GM12878 (cell line): ENCODE measurements around the gene CALCR. TPM values are rescaled to one million over a fixed set of nuclear protein-coding genes. Genes with fewer than 3 reads are reported as not detected.

Experiments used
- ATAC-seq: fragments of 200-7000 bp; cut with Tn5 transposase; 3 replicates; pipeline ENCODE4 v1.9.1; 2020; ENCODE audit warnings: mild to moderate bottlenecking, moderate library complexity
- BruUV-seq: library from RNA; stranded (reverse); fragments of 400-500 nt; replicated peaks from 2 replicates; lab custom pipeline; 2021; lab: Mats Ljungman, UMichigan
- CTCF ChIA-PET: fragments of 300-600 bp; sonication (Branson Sonifier 250); formaldehyde crosslinking; extraction: SDS; loops from one replicate; lab custom pipeline; 2021; ENCODE audit warnings: inconsistent platforms; lab: Yijun Ruan, JAX
- POLR2A ChIA-PET: fragments of 350-600 bp; formaldehyde crosslinking; extraction: SDS; loops from one replicate; lab custom pipeline; 2021; ENCODE audit warnings: inconsistent platforms; lab: Charles Lee
- RAD21 ChIA-PET: fragments of 300-600 bp; sonication (Branson Sonifier 250); formaldehyde crosslinking; loops from one replicate; lab custom pipeline; 2023; ENCODE audit warnings: antibody characterized with exemption; ENCODE audit not compliant: unreplicated experiment; lab: Charles Lee
- SMC1A ChIA-PET: fragments of 300-600 bp; sonication (Branson Sonifier 250); formaldehyde crosslinking; loops from one replicate; lab custom pipeline; 2023; ENCODE audit not compliant: unreplicated experiment, uncharacterized antibody; lab: Charles Lee
- DNase-seq: peaks from one replicate; pipeline ENCODE4 v3.0.0-alpha.2; 2011; ENCODE audit warnings: low read depth, low spot score
- FAIRE-seq: peaks from 3 replicates; lab custom pipeline; 2011; peaks lifted over from hg19 to GRCh38; lab: Jason Lieb, UNC
- H2AFZ ChIP-seq: 2 replicates; pipeline ENCODE4 v1.6.0; 2011; ENCODE audit warnings: low read depth, low read length, control low read depth; ENCODE audit not compliant: control insufficient read depth
- H3K27ac ChIP-seq: 2 replicates; pipeline ENCODE4 v1.5.1; 2011; ENCODE audit warnings: control low read depth; ENCODE audit not compliant: control insufficient read depth, insufficient read depth
- H3K27me3 ChIP-seq, 2 experiments: replicated peaks in 1 of 2; 2 replicates each; pipeline versions ENCODE4 v1.6.0 to v1.6.1; 2011; ENCODE audit warnings: low read length in 1 of 2; ENCODE audit not compliant: control insufficient read depth in 2 of 2, insufficient read depth in 2 of 2
- H3K36me3 ChIP-seq, 2 experiments: 2 replicates each; pipeline ENCODE4 v1.5.1; 2011; ENCODE audit warnings: low read length in 1 of 2; ENCODE audit not compliant: control insufficient read depth in 2 of 2, insufficient read depth in 2 of 2
- H3K4me1 ChIP-seq: 2 replicates; pipeline ENCODE4 v1.6.1; 2011; ENCODE audit warnings: mild to moderate bottlenecking, low read length, moderate library complexity, mixed read lengths; ENCODE audit not compliant: control insufficient read depth, insufficient read depth
- H3K4me2 ChIP-seq: 2 replicates; pipeline ENCODE4 v1.6.0; 2011; ENCODE audit warnings: control low read depth; ENCODE audit not compliant: control insufficient read depth, insufficient read depth
- H3K4me3 ChIP-seq: fragments of 200-600 bp; sonication (generic); 2 replicates; pipeline ENCODE4 v1.5.1; 2016
- H3K79me2 ChIP-seq: 2 replicates; pipeline ENCODE4 v1.6.0; 2011; ENCODE audit warnings: low read length; ENCODE audit not compliant: control insufficient read depth, insufficient read depth
- H3K9ac ChIP-seq: 2 replicates; pipeline ENCODE4 v1.8.0; 2011; ENCODE audit warnings: low read length, control low read depth, mixed read lengths; ENCODE audit not compliant: control insufficient read depth, insufficient read depth
- H3K9me3 ChIP-seq: replicated peaks from 3 replicates; pipeline ENCODE4 v1.5.1; 2011; ENCODE audit warnings: mild to moderate bottlenecking, low read length; ENCODE audit not compliant: control insufficient read depth, insufficient read depth
- H4K20me1 ChIP-seq: 2 replicates; pipeline ENCODE4 v1.6.0; 2011; ENCODE audit not compliant: control insufficient read depth, insufficient read depth
- DPF2 ChIP-seq: fragments of 450-650 bp; IDR thresholded peaks from 2 replicates; pipeline ENCODE4 v1.6.1; 2017; ENCODE audit warnings: mild to moderate bottlenecking
- KAT2A ChIP-seq: conservative IDR thresholded peaks from 2 replicates; pipeline ENCODE4 v1.6.1; 2011; ENCODE audit warnings: low read depth, low read length; ENCODE audit not compliant: control insufficient read depth
- KLF5 ChIP-seq: fragments of 450-650 bp; IDR thresholded peaks from 2 replicates; pipeline ENCODE4 v1.6.1; 2014; ENCODE audit warnings: mild to moderate bottlenecking; ENCODE audit not compliant: partially characterized antibody
- NBN ChIP-seq: fragments of 450-650 bp; IDR thresholded peaks from 2 replicates; pipeline ENCODE4 v1.6.1; 2016
- NR2C2 ChIP-seq: IDR thresholded peaks from 2 replicates; pipeline ENCODE4 v1.6.1; 2011; ENCODE audit warnings: borderline replicate concordance, low read depth; ENCODE audit not compliant: control insufficient read depth, insufficient read length
- NR2F1 ChIP-seq: fragments of 450-650 bp; conservative IDR thresholded peaks from 2 replicates; pipeline ENCODE4 v1.6.1; 2017; ENCODE audit warnings: mild to moderate bottlenecking
- SMAD5 ChIP-seq: IDR thresholded peaks from 2 replicates; pipeline ENCODE4 v1.6.1; 2016; ENCODE audit warnings: antibody characterized with exemption, low read depth
- STAT1 ChIP-seq: fragments of 450-650 bp; conservative IDR thresholded peaks from 2 replicates; pipeline ENCODE4 v1.6.1; 2014; ENCODE audit warnings: antibody characterized with exemption, mild to moderate bottlenecking
- SUPT20H ChIP-seq: IDR thresholded peaks from 2 replicates; pipeline ENCODE4 v1.6.1; 2011; ENCODE audit warnings: low read depth, mild to moderate bottlenecking, low read length, moderate library complexity, borderline replicate concordance; ENCODE audit not compliant: control insufficient read depth
- TCF12 ChIP-seq: IDR thresholded peaks from 2 replicates; pipeline ENCODE4 v1.6.1; 2011; ENCODE audit warnings: low read depth, mild to moderate bottlenecking, low read length
- YBX1 ChIP-seq: fragments of 450-650 bp; IDR thresholded peaks from 2 replicates; pipeline ENCODE4 v1.6.1; 2016; ENCODE audit warnings: antibody characterized with exemption
- ZZZ3 ChIP-seq: IDR thresholded peaks from 2 replicates; pipeline ENCODE4 v1.6.1; 2011; ENCODE audit warnings: low read depth; ENCODE audit not compliant: control insufficient read depth, insufficient read length
- WGBS: methylation state at CpG from one replicate; pipeline ENCODE4 v1.1.6; 2016; ENCODE audit warnings: low lambda C conversion rate; ENCODE audit not compliant: insufficient replicate concordance, insufficient coverage; ENCODE audit errors: missing lambda C conversion rate; 5-methylcytosine and 5-hydroxymethylcytosine counted together
- in situ Hi-C: fragments of 300-500 bp; cut with MboI; formaldehyde crosslinking; loops from 9 replicates; pipeline ENCODE4 v1.14.3; 2018; ENCODE audit warnings: mixed read lengths
- intact Hi-C: fragments of 100-400 bp; cut with micrococcal nuclease; formaldehyde crosslinking; loops from one replicate; pipeline ENCODE4 v1.14.2; 2022; ENCODE audit not compliant: unreplicated experiment
- polyA plus RNA-seq, 11 experiments: library from polyadenylated mRNA; depleted of rRNA in 4 of 11; unstranded in 6 of 11; stranded (reverse) in 5 of 11; fragments of >200 nt; fragmentation: Nextera tagmentation in 4 of 11; fragmentation: Illumina TruSeq in 1 of 11; extraction: Ambion mirVana in 4 of 11; extraction: Trizol in 1 of 11; gene quantifications; 1 replicate in 1 of 11; 2 replicates in 10 of 11; pipeline versions ENCODE4 v1.2.1 to v1.2.3, GENCODE V29; 2011 to 2016; ENCODE audit warnings: inconsistent platforms in 2 of 11, missing spikeins in 2 of 11, low read depth in 1 of 11
- total RNA-seq, 4 experiments: library from RNA; depleted of rRNA in 3 of 4; stranded (reverse); fragments of >200 nt in 3 of 4; fragmentation: Illumina TruSeq in 1 of 4; extraction: Trizol in 1 of 4; gene quantifications; 2 replicates each; pipeline versions ENCODE4 v1.2.1 to v1.2.3, GENCODE V29; 2013 to 2021
- TF ChIP-seq, protein P1 (sequence below): fragments of 450-650 bp; IDR thresholded peaks from 2 replicates; pipeline ENCODE4 v1.6.1; 2018; ENCODE audit warnings: borderline replicate concordance, mild to moderate bottlenecking; ENCODE audit not compliant: partially characterized antibody
- TF ChIP-seq, protein P2 (sequence below): IDR thresholded peaks from 2 replicates; pipeline ENCODE4 v1.6.1; 2012; ENCODE audit warnings: low read depth, low read length, improper control_type of control experiment
- TF ChIP-seq, protein P3 (sequence below): IDR thresholded peaks from 2 replicates; pipeline ENCODE4 v1.6.1; 2011; ENCODE audit warnings: borderline replicate concordance, low read depth, mild to moderate bottlenecking, moderate library complexity, mixed read lengths, low read length; ENCODE audit not compliant: insufficient read depth; ENCODE audit errors: extremely low read length
- TF ChIP-seq, protein P4 (sequence below): fragments of 450-650 bp; formaldehyde crosslinking; IDR thresholded peaks from 2 replicates; pipeline ENCODE4 v1.5.0; 2022; ENCODE audit warnings: mild to moderate bottlenecking, missing genetic modification characterization

The CALCR gene
- total and polyA plus RNA-seq, 10 of the 15 experiments (the other 5 are each of a cell fraction or from before 2014, with no cell fraction given), result not detected

DNA sequence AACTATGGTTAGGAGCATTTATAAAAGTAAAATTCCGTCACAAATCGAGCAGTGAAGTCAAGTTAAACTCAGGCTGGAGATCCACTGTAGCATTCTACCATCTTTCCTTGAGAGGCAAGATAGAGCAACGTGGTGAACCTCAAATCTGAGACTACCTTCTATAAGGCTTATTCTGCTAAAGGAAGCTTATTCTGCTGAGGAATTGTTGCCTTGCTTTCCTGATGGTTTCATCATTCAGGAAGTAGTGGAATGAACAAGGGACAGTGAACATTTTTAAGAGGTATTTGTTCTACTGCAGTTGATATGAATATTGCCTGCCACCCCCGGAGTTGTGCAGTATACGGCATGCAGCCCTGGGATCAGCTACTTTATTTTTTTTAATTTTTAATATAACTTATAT is 171.6 kb downstream of the CALCR start:
- H3K79me2 ChIP-seq, result no peaks in the 10 kb centered on the region
- no peaks in the 10 kb centered on the region for H3K36me3 ChIP-seq
- in situ Hi-C loops, result no loop called here
- H4K20me1 ChIP-seq, result no peaks in the 10 kb centered on the region
- ChIA-PET POLR2A (no interaction called here), SMC1A (interaction anchor here (0.6 kb wide), 1 partner anchor 72 kb away, joined by 3 read pairs; no protein-coding TSS in a partner anchor), CTCF (no interaction called here), RAD21 (no interaction called here)
- no peak overlapping the region for H3K4me2 ChIP-seq
- DNase-seq, result no peak
- intact Hi-C loops, result no loop called here
- no peaks in the 10 kb centered on the region for H3K27me3 ChIP-seq
- WGBS, result 65% methylated on average over 5 of the region's 5 CpGs
- no peak overlapping the region for H3K9ac ChIP-seq
- H3K4me1 ChIP-seq, result no peaks in the 10 kb centered on the region
- no peak overlapping the region for H3K27ac ChIP-seq
- ATAC-seq, result no peak
- H2AFZ ChIP-seq, result no peak overlapping the region
- no peaks in the 10 kb centered on the region for H3K9me3 ChIP-seq
- FAIRE-seq, result no peak
- no TSS peak for BruUV-seq
- H3K4me3 ChIP-seq, result no peak overlapping the region
- TF ChIP-seq TCF12, result no peak
- no peak for TF ChIP-seq SMAD5
- TF ChIP-seq KAT2A, result no peak
- TF ChIP-seq, protein P1, sequence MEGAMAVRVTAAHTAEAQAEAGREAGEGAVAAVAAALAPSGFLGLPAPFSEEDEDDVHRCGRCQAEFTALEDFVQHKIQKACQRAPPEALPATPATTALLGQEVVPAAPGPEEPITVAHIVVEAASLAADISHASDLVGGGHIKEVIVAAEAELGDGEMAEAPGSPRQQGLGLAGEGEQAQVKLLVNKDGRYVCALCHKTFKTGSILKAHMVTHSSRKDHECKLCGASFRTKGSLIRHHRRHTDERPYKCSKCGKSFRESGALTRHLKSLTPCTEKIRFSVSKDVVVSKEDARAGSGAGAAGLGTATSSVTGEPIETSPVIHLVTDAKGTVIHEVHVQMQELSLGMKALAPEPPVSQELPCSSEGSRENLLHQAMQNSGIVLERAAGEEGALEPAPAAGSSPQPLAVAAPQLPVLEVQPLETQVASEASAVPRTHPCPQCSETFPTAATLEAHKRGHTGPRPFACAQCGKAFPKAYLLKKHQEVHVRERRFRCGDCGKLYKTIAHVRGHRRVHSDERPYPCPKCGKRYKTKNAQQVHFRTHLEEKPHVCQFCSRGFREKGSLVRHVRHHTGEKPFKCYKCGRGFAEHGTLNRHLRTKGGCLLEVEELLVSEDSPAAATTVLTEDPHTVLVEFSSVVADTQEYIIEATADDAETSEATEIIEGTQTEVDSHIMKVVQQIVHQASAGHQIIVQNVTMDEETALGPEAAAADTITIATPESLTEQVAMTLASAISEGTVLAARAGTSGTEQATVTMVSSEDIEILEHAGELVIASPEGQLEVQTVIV, result no peak
- no peak for TF ChIP-seq DPF2
- TF ChIP-seq, protein P2, sequence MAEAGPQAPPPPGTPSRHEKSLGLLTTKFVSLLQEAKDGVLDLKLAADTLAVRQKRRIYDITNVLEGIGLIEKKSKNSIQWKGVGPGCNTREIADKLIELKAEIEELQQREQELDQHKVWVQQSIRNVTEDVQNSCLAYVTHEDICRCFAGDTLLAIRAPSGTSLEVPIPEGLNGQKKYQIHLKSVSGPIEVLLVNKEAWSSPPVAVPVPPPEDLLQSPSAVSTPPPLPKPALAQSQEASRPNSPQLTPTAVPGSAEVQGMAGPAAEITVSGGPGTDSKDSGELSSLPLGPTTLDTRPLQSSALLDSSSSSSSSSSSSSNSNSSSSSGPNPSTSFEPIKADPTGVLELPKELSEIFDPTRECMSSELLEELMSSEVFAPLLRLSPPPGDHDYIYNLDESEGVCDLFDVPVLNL, result no peak
- TF ChIP-seq, protein P3, sequence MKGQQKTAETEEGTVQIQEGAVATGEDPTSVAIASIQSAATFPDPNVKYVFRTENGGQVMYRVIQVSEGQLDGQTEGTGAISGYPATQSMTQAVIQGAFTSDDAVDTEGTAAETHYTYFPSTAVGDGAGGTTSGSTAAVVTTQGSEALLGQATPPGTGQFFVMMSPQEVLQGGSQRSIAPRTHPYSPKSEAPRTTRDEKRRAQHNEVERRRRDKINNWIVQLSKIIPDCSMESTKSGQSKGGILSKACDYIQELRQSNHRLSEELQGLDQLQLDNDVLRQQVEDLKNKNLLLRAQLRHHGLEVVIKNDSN, result no peak
- no peak for TF ChIP-seq NR2F1
- TF ChIP-seq YBX1, result no peak
- TF ChIP-seq ZZZ3, result no peak
- TF ChIP-seq NR2C2, result no peak
- no peak for TF ChIP-seq KLF5
- no peak for TF ChIP-seq SUPT20H
- no peak for TF ChIP-seq STAT1
- TF ChIP-seq, protein P4, sequence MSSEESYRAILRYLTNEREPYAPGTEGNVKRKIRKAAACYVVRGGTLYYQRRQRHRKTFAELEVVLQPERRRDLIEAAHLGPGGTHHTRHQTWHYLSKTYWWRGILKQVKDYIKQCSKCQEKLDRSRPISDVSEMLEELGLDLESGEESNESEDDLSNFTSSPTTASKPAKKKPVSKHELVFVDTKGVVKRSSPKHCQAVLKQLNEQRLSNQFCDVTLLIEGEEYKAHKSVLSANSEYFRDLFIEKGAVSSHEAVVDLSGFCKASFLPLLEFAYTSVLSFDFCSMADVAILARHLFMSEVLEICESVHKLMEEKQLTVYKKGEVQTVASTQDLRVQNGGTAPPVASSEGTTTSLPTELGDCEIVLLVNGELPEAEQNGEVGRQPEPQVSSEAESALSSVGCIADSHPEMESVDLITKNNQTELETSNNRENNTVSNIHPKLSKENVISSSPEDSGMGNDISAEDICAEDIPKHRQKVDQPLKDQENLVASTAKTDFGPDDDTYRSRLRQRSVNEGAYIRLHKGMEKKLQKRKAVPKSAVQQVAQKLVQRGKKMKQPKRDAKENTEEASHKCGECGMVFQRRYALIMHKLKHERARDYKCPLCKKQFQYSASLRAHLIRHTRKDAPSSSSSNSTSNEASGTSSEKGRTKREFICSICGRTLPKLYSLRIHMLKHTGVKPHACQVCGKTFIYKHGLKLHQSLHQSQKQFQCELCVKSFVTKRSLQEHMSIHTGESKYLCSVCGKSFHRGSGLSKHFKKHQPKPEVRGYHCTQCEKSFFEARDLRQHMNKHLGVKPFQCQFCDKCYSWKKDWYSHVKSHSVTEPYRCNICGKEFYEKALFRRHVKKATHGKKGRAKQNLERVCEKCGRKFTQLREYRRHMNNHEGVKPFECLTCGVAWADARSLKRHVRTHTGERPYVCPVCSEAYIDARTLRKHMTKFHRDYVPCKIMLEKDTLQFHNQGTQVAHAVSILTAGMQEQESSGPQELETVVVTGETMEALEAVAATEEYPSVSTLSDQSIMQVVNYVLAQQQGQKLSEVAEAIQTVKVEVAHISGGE (CRISPR knock-in tag), result no peak
- TF ChIP-seq NBN, result no peak
